ENCODE data around the gene LANCL2.

LANCL2 gene

DNA sequence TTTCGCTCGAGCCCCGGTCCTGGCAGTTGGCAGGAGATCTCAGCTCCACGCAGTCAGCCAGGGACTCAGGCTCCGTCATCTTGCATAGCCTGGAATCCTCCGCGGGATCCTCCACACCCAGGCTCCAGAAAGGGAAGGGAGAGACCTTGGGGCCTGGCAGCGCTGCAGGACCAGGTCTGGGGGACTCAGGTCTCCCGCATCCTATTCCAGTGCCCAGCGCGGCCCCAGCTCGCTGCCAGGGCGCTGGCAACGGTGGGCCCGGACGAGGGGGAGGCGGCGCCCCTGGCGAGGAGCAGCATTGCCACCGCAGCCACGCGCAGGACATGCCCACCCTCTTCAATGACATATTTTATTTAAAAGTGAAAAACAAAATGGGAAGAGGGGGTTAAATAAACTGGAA lies 83.4 kb downstream of the LANCL2 start:
- H3K36me3 ChIP-seq (ENCODE audit: control insufficient read depth in 1 of 2, insufficient read depth in 2 of 2, low read depth in 1 of 2, low read length in 2 of 2): peaks cover 5 to 17% of the 10 kb centered on the region in 2 experiments
- H3K9ac ChIP-seq (ENCODE audit: low read length): no peak overlapping the region
- H3K79me1 ChIP-seq (replicated peaks; ENCODE audit: low read length, poor library complexity, severe bottlenecking): peaks cover 19% of the 10 kb centered on the region
- H3K9me3 ChIP-seq (ENCODE audit: control insufficient read depth, low read length): no peaks in the 10 kb centered on the region
- H2BK120ac ChIP-seq (ENCODE audit: low read depth, low read length): no peak overlapping the region
- WGBS: 95% methylated on average over 16 of the region's 22 CpGs
- no peak overlapping the region for H3K14ac ChIP-seq (ENCODE audit: low read length in 2 of 2)
- no peak overlapping the region for H2AFZ ChIP-seq (ENCODE audit: low read depth, low read length)
- H2BK15ac ChIP-seq (ENCODE audit: low read depth, poor library complexity, severe bottlenecking): no peak overlapping the region
- H2BK5ac ChIP-seq (ENCODE audit: low read depth, low read length, poor library complexity, severe bottlenecking): no peak overlapping the region
- no peak overlapping the region for H3K4ac ChIP-seq (ENCODE audit: low read depth in 1 of 2, low read length in 2 of 2)
- DNase-seq: no peak
- H3K27me3 ChIP-seq (ENCODE audit: control insufficient read depth in 1 of 2, insufficient read depth in 1 of 2, low read length in 2 of 2): no peaks in the 10 kb centered on the region
- no peak overlapping the region for H3K18ac ChIP-seq (ENCODE audit: low read depth in 1 of 2, low read length in 2 of 2)
- peaks cover 7% of the 10 kb centered on the region for H3K4me1 ChIP-seq (ENCODE audit: control insufficient read depth, insufficient read depth, low read depth, low read length)
- peak overlapping the region in 1 of 2 experiments; percentile 11 for H3K4me3 ChIP-seq (ENCODE audit: insufficient read depth in 1 of 2, low read depth in 1 of 2, low read length in 2 of 2)
- H4K8ac ChIP-seq (ENCODE audit: low read length): no peak overlapping the region
- H2AK5ac ChIP-seq (ENCODE audit: low read length, severe bottlenecking): no peak overlapping the region
- H3K4me2 ChIP-seq (ENCODE audit: low read length, poor library complexity, severe bottlenecking): no peak overlapping the region
- H3K23ac ChIP-seq (ENCODE audit: low read length in 2 of 2): no peak overlapping the region
- no peak overlapping the region for H2BK12ac ChIP-seq (ENCODE audit: low read length in 2 of 2)
- no peak overlapping the region for H3K27ac ChIP-seq (ENCODE audit: low read length, poor library complexity, severe bottlenecking)
- H4K91ac ChIP-seq (ENCODE audit: low read length): no peak overlapping the region

- WGBS: 97% methylated on average over 56 of the region's 56 CpGs
- Histone ChIP-seq H2AK5ac (ENCODE audit: low read length, severe bottlenecking) (no peak overlapping the region), H3K4me2 (ENCODE audit: low read length, poor library complexity, severe bottlenecking) (no peak overlapping the region), H4K8ac (ENCODE audit: low read length) (peak overlapping the region; percentile 49), H3K18ac (ENCODE audit: low read depth in 1 of 2, low read length in 2 of 2) (no peak overlapping the region), H3K4me3 (ENCODE audit: insufficient read depth in 1 of 2, low read depth in 1 of 2, low read length in 2 of 2) (peak overlapping the region in 1 of 2 experiments; percentile 11), H3K4ac (ENCODE audit: low read depth in 1 of 2, low read length in 2 of 2) (no peak overlapping the region), H2BK120ac (ENCODE audit: low read depth, low read length) (no peak overlapping the region), H3K23ac (ENCODE audit: low read length in 2 of 2) (no peak overlapping the region), H3K14ac (ENCODE audit: low read length in 2 of 2) (no peak overlapping the region), H3K9ac (ENCODE audit: low read length) (no peak overlapping the region), H2BK5ac (ENCODE audit: low read depth, low read length, poor library complexity, severe bottlenecking) (no peak overlapping the region), H3K27ac (ENCODE audit: low read length, poor library complexity, severe bottlenecking) (no peak overlapping the region), H2AFZ (ENCODE audit: low read depth, low read length) (no peak overlapping the region), H3K36me3 (ENCODE audit: control insufficient read depth in 1 of 2, insufficient read depth in 2 of 2, low read depth in 1 of 2, low read length in 2 of 2) (peaks cover 5 to 17% of the 10 kb centered on the region in 2 experiments), H3K4me1 (ENCODE audit: control insufficient read depth, insufficient read depth, low read depth, low read length) (peaks cover 7% of the 10 kb centered on the region), H4K91ac (ENCODE audit: low read length) (no peak overlapping the region), H2BK15ac (ENCODE audit: low read depth, poor library complexity, severe bottlenecking) (no peak overlapping the region), H3K27me3 (ENCODE audit: control insufficient read depth in 1 of 2, insufficient read depth in 1 of 2, low read length in 2 of 2) (no peaks in the 10 kb centered on the region), H3K9me3 (ENCODE audit: control insufficient read depth, low read length) (no peaks in the 10 kb centered on the region), H2BK12ac (ENCODE audit: low read length in 2 of 2) (no peak overlapping the region), H3K79me1 (replicated peaks; ENCODE audit: low read length, poor library complexity, severe bottlenecking) (peaks cover 19% of the 10 kb centered on the region)
- DNase-seq: no peak
Measured at GRCh38 chr7:55449205-55449991, 84.3 kb downstream of the LANCL2 start.

GRCh38 chr7:55449992-55450535 lies 84.9 kb downstream of the LANCL2 start:
- WGBS: 94% methylated on average over 7 of the region's 8 CpGs
- Histone ChIP-seq H2AK5ac (ENCODE audit: low read length, severe bottlenecking) (no peak overlapping the region), H3K9me3 (ENCODE audit: control insufficient read depth, low read length) (no peaks in the 10 kb centered on the region)

GRCh38 chr7:55452971-55453370 lies 87.8 kb downstream of the LANCL2 start:
- H2BK15ac ChIP-seq (ENCODE audit: low read depth, poor library complexity, severe bottlenecking): no peak overlapping the region
- H3K4ac ChIP-seq (ENCODE audit: low read depth in 1 of 2, low read length in 2 of 2): no peak overlapping the region
- no peak overlapping the region for H2AFZ ChIP-seq (ENCODE audit: low read depth, low read length)
- whole genome bisulfite sequencing: 93% methylated on average over 4 of the region's 4 CpGs
- H2AK5ac ChIP-seq (ENCODE audit: low read length, severe bottlenecking): no peak overlapping the region
- peaks cover 7% of the 10 kb centered on the region for H3K4me1 ChIP-seq (ENCODE audit: control insufficient read depth, insufficient read depth, low read depth, low read length)
- peaks cover 5 to 17% of the 10 kb centered on the region in 2 experiments for H3K36me3 ChIP-seq (ENCODE audit: control insufficient read depth in 1 of 2, insufficient read depth in 2 of 2, low read depth in 1 of 2, low read length in 2 of 2)
- no peak overlapping the region for H3K23ac ChIP-seq (ENCODE audit: low read length in 2 of 2)
- H3K9me3 ChIP-seq (ENCODE audit: control insufficient read depth, low read length): peaks cover 3% of the 10 kb centered on the region
- H2BK120ac ChIP-seq (ENCODE audit: low read depth, low read length): no peak overlapping the region
- DNase-seq: no peak
- H3K4me2 ChIP-seq (ENCODE audit: low read length, poor library complexity, severe bottlenecking): no peak overlapping the region
- no peak overlapping the region for H4K91ac ChIP-seq (ENCODE audit: low read length)
- peaks cover 19% of the 10 kb centered on the region for H3K79me1 ChIP-seq (replicated peaks; ENCODE audit: low read length, poor library complexity, severe bottlenecking)
- no peaks in the 10 kb centered on the region for H3K27me3 ChIP-seq (ENCODE audit: control insufficient read depth in 1 of 2, insufficient read depth in 1 of 2, low read length in 2 of 2)
- no peak overlapping the region for H3K9ac ChIP-seq (ENCODE audit: low read length)
- no peak overlapping the region for H2BK12ac ChIP-seq (ENCODE audit: low read length in 2 of 2)
- H3K27ac ChIP-seq (ENCODE audit: low read length, poor library complexity, severe bottlenecking): no peak overlapping the region
- no peak overlapping the region for H3K4me3 ChIP-seq (ENCODE audit: insufficient read depth in 1 of 2, low read depth in 1 of 2, low read length in 2 of 2)
- H2BK5ac ChIP-seq (ENCODE audit: low read depth, low read length, poor library complexity, severe bottlenecking): no peak overlapping the region
- H3K14ac ChIP-seq (ENCODE audit: low read length in 2 of 2): no peak overlapping the region
- no peak overlapping the region for H3K18ac ChIP-seq (ENCODE audit: low read depth in 1 of 2, low read length in 2 of 2)
- no peak overlapping the region for H4K8ac ChIP-seq (ENCODE audit: low read length)

More at GRCh38 chr7:55449992-55450535, 84.9 kb downstream of the LANCL2 start:
- H3K4ac ChIP-seq (ENCODE audit: low read depth in 1 of 2, low read length in 2 of 2): no peak overlapping the region
- no peak overlapping the region for H3K4me2 ChIP-seq (ENCODE audit: low read length, poor library complexity, severe bottlenecking)
- no peak overlapping the region for H3K18ac ChIP-seq (ENCODE audit: low read depth in 1 of 2, low read length in 2 of 2)
- H3K4me1 ChIP-seq (ENCODE audit: control insufficient read depth, insufficient read depth, low read depth, low read length): peaks cover 7% of the 10 kb centered on the region
- peak overlapping the region; percentile 37 for H4K8ac ChIP-seq (ENCODE audit: low read length)
- H3K9ac ChIP-seq (ENCODE audit: low read length): no peak overlapping the region
- peaks cover 5 to 17% of the 10 kb centered on the region in 2 experiments for H3K36me3 ChIP-seq (ENCODE audit: control insufficient read depth in 1 of 2, insufficient read depth in 2 of 2, low read depth in 1 of 2, low read length in 2 of 2)
- no peak overlapping the region for H2BK5ac ChIP-seq (ENCODE audit: low read depth, low read length, poor library complexity, severe bottlenecking)
- no peak overlapping the region for H4K91ac ChIP-seq (ENCODE audit: low read length)
- no peak overlapping the region for H2BK120ac ChIP-seq (ENCODE audit: low read depth, low read length)
- peaks cover 19% of the 10 kb centered on the region for H3K79me1 ChIP-seq (replicated peaks; ENCODE audit: low read length, poor library complexity, severe bottlenecking)
- no peak overlapping the region for H2BK12ac ChIP-seq (ENCODE audit: low read length in 2 of 2)
- H3K27ac ChIP-seq (ENCODE audit: low read length, poor library complexity, severe bottlenecking): no peak overlapping the region
- no peak overlapping the region for H3K14ac ChIP-seq (ENCODE audit: low read length in 2 of 2)
- no peak overlapping the region for H3K23ac ChIP-seq (ENCODE audit: low read length in 2 of 2)
- H2BK15ac ChIP-seq (ENCODE audit: low read depth, poor library complexity, severe bottlenecking): no peak overlapping the region
- no peak overlapping the region for H2AFZ ChIP-seq (ENCODE audit: low read depth, low read length)
- H3K4me3 ChIP-seq (ENCODE audit: insufficient read depth in 1 of 2, low read depth in 1 of 2, low read length in 2 of 2): no peak overlapping the region
- no peaks in the 10 kb centered on the region for H3K27me3 ChIP-seq (ENCODE audit: control insufficient read depth in 1 of 2, insufficient read depth in 1 of 2, low read length in 2 of 2)
- no peak for DNase-seq

Measured in mesenchymal stem cell (in vitro differentiated cells and primary cell).